IMR-90 (cell line): ENCODE results near the gene INCA1. TPM values are rescaled to one million over a fixed set of nuclear protein-coding genes. Genes with fewer than 3 reads are reported as not detected.

Experiments used
- ATAC-seq: fragments of 200-7000 bp; cut with Tn5 transposase; 2 replicates; pipeline ENCODE4 v1.9.1; 2020; ENCODE audit warnings: low read depth, mild to moderate bottlenecking, moderate library complexity
- BruUV-seq: library from RNA; stranded (reverse); fragments of 400-500 nt; replicated peaks from 2 replicates; lab custom pipeline; 2021; lab: Mats Ljungman, UMichigan
- CTCF ChIA-PET: fragments of 300-600 bp; formaldehyde crosslinking; extraction: SDS; loops from one replicate; lab custom pipeline; 2021; ENCODE audit warnings: antibody characterized with exemption; lab: Yijun Ruan, JAX
- POLR2A ChIA-PET: fragments of 300-600 bp; sonication (Branson Sonifier 250); formaldehyde crosslinking; loops from one replicate; lab custom pipeline; 2022; ENCODE audit warnings: antibody characterized with exemption; ENCODE audit not compliant: unreplicated experiment; lab: Charles Lee
- DNase-seq: peaks from one replicate; pipeline ENCODE4 v3.0.0; 2013
- H2AFZ ChIP-seq: replicated peaks from 2 replicates; pipeline ENCODE3; 2013; ENCODE audit warnings: low read length, mild to moderate bottlenecking; ENCODE audit not compliant: poor library complexity
- H2AK5ac ChIP-seq: 2 replicates; pipeline ENCODE4 v1.6.1; 2013; ENCODE audit warnings: low read depth, low read length, inconsistent platforms
- H2AK9ac ChIP-seq: replicated peaks from 2 replicates; pipeline ENCODE3; 2013; ENCODE audit warnings: mild to moderate bottlenecking, low read depth, low read length, moderate library complexity; ENCODE audit not compliant: poor library complexity
- H2BK120ac ChIP-seq: 2 replicates; pipeline ENCODE4 v1.6.1; 2013; ENCODE audit warnings: low read depth, low read length, inconsistent platforms
- H2BK15ac ChIP-seq: 3 replicates; pipeline ENCODE4 v1.6.1; 2013; ENCODE audit warnings: low read depth, low read length, inconsistent platforms
- H2BK20ac ChIP-seq: 2 replicates; pipeline ENCODE4 v1.6.1; 2013; ENCODE audit warnings: low read depth, mild to moderate bottlenecking, inconsistent platforms, low read length, moderate library complexity
- H2BK5ac ChIP-seq: 2 replicates; pipeline ENCODE4 v1.6.1; 2013; ENCODE audit warnings: mild to moderate bottlenecking, low read depth, low read length, inconsistent platforms; ENCODE audit not compliant: poor library complexity, severe bottlenecking
- H3K14ac ChIP-seq: replicated peaks from 2 replicates; pipeline ENCODE4 v1.6.1; 2013; ENCODE audit warnings: low read depth, low read length, inconsistent platforms
- H3K18ac ChIP-seq: 2 replicates; pipeline ENCODE4 v1.6.1; 2013; ENCODE audit warnings: low read depth, low read length, control low read depth
- H3K23ac ChIP-seq: 2 replicates; pipeline ENCODE4 v1.6.1; 2013; ENCODE audit warnings: low read depth, low read length, inconsistent platforms
- H3K27ac ChIP-seq: 2 replicates; pipeline ENCODE4 v1.5.1; 2013; ENCODE audit warnings: mild to moderate bottlenecking, control low read depth, low read length; ENCODE audit not compliant: insufficient read depth
- H3K27me3 ChIP-seq: 2 replicates; pipeline ENCODE4 v1.6.1; 2013; ENCODE audit warnings: low read length; ENCODE audit not compliant: control insufficient read depth, insufficient read depth
- H3K36me3 ChIP-seq: 2 replicates; pipeline ENCODE4 v1.6.1; 2013; ENCODE audit warnings: low read length, mixed read lengths; ENCODE audit not compliant: control insufficient read depth, insufficient read depth
- H3K4ac ChIP-seq: 2 replicates; pipeline ENCODE4 v1.6.1; 2013; ENCODE audit warnings: low read depth, low read length, inconsistent platforms
- H3K4me1 ChIP-seq: 2 replicates; pipeline ENCODE4 v1.6.1; 2013; ENCODE audit warnings: low read length, mixed read lengths; ENCODE audit not compliant: control insufficient read depth, insufficient read depth
- H3K4me2 ChIP-seq: 2 replicates; pipeline ENCODE4 v1.6.1; 2013; ENCODE audit warnings: low read depth, mild to moderate bottlenecking, control low read depth, low read length, moderate library complexity
- H3K4me3 ChIP-seq: 2 replicates; pipeline ENCODE4 v1.5.1; 2013; ENCODE audit warnings: low read depth, mild to moderate bottlenecking, control low read depth, low read length, moderate library complexity; ENCODE audit not compliant: insufficient read depth
- H3K56ac ChIP-seq: 2 replicates; pipeline ENCODE4 v1.6.1; 2013; ENCODE audit warnings: low read length, inconsistent platforms; ENCODE audit not compliant: insufficient read depth; ENCODE audit errors: extremely low read depth
- H3K79me1 ChIP-seq, 2 experiments: 2 replicates each; pipeline ENCODE4 v1.6.1; 2013; ENCODE audit warnings: low read length in 2 of 2, inconsistent platforms in 1 of 2, low read depth in 1 of 2
- H3K9ac ChIP-seq: 2 replicates; pipeline ENCODE4 v1.6.1; 2013; ENCODE audit warnings: low read depth, low read length, control low read depth
- H3K9me1 ChIP-seq: 2 replicates; pipeline ENCODE4 v1.6.1; 2013; ENCODE audit warnings: low read length, inconsistent platforms; ENCODE audit not compliant: insufficient read depth
- H3K9me3 ChIP-seq: 2 replicates; pipeline ENCODE4 v1.6.1; 2013; ENCODE audit warnings: low read length; ENCODE audit not compliant: control insufficient read depth, insufficient read depth
- H4K20me1 ChIP-seq: 2 replicates; pipeline ENCODE4 v1.6.1; 2013; ENCODE audit warnings: low read length, inconsistent platforms; ENCODE audit not compliant: insufficient read depth
- H4K5ac ChIP-seq: 2 replicates; pipeline ENCODE4 v1.6.1; 2013; ENCODE audit warnings: mild to moderate bottlenecking, low read depth, low read length, control low read depth
- H4K8ac ChIP-seq, 2 experiments: 2 replicates each; pipeline ENCODE4 v1.6.1; 2013; ENCODE audit warnings: low read depth in 2 of 2, low read length in 2 of 2, control low read depth in 1 of 2, inconsistent platforms in 1 of 2
- H4K91ac ChIP-seq: 2 replicates; pipeline ENCODE4 v1.6.1; 2013; ENCODE audit warnings: low read depth, low read length, inconsistent platforms; ENCODE audit not compliant: insufficient read depth
- BHLHE40 ChIP-seq: fragments of 150-350 bp; IDR thresholded peaks from 2 replicates; pipeline ENCODE4 v1.6.1; 2016; ENCODE audit warnings: mild to moderate bottlenecking, low read depth, low read length
- CHD1 ChIP-seq: IDR thresholded peaks from 2 replicates; pipeline ENCODE4 v1.6.1; 2012; ENCODE audit warnings: low read depth, low read length, improper control_type of control experiment
- FOS ChIP-seq: fragments of 150-350 bp; IDR thresholded peaks from 2 replicates; pipeline ENCODE4 v1.6.1; 2016; ENCODE audit warnings: low read depth, low read length
- MAZ ChIP-seq: IDR thresholded peaks from 2 replicates; pipeline ENCODE4 v1.6.1; 2012; ENCODE audit warnings: low read depth, mild to moderate bottlenecking, low read length, improper control_type of control experiment, moderate library complexity, borderline replicate concordance
- MXI1 ChIP-seq: IDR thresholded peaks from 2 replicates; pipeline ENCODE4 v1.6.1; 2012; ENCODE audit warnings: low read depth, mild to moderate bottlenecking, low read length, moderate library complexity, borderline replicate concordance
- NFE2L2 ChIP-seq: fragments of 150-350 bp; IDR thresholded peaks from 2 replicates; pipeline ENCODE4 v1.6.1; 2016; ENCODE audit warnings: low read depth, mild to moderate bottlenecking, low read length
- RAD21 ChIP-seq: IDR thresholded peaks from 2 replicates; pipeline ENCODE4 v1.6.1; 2012; ENCODE audit warnings: low read length, improper control_type of control experiment
- RCOR1 ChIP-seq: IDR thresholded peaks from 2 replicates; pipeline ENCODE4 v1.6.1; 2012; ENCODE audit warnings: mild to moderate bottlenecking, low read length, improper control_type of control experiment; ENCODE audit not compliant: insufficient replicate concordance
- RFX5 ChIP-seq: IDR thresholded peaks from 2 replicates; pipeline ENCODE4 v1.8.0; 2012; ENCODE audit warnings: low read depth, mild to moderate bottlenecking, low read length, moderate library complexity
- SMC3 ChIP-seq: fragments of 150-350 bp; IDR thresholded peaks from 2 replicates; pipeline ENCODE4 v1.6.1; 2016; ENCODE audit warnings: low read depth, mild to moderate bottlenecking, antibody characterized with exemption, low read length, moderate library complexity
- WGBS, 2 experiments: methylation state at CpG; one replicate each; pipeline versions ENCODE4 v1.1.5 to v1.1.7; 2013; ENCODE audit warnings: missing lambda C conversion rate in 2 of 2; ENCODE audit not compliant: insufficient read length in 1 of 2; ENCODE audit errors: extremely low coverage in 2 of 2; 5-methylcytosine and 5-hydroxymethylcytosine counted together
- dilution Hi-C: fragments of 300-500 bp; cut with HindIII; formaldehyde crosslinking; loops from one replicate; pipeline ENCODE4 v1.14.3; 2018; ENCODE audit warnings: low sequenced_read_pairs; ENCODE audit not compliant: unreplicated experiment
- in situ Hi-C: fragments of 300-500 bp; cut with MboI; formaldehyde crosslinking; loops from 3 replicates; pipeline ENCODE4 v1.14.3; 2019; ENCODE audit warnings: low sequenced_read_pairs, inconsistent platforms, mixed read lengths
- intact Hi-C: fragments of 100-400 bp; cut with micrococcal nuclease; formaldehyde crosslinking; loops from 2 replicates; pipeline ENCODE4 v1.10.0; 2022
- polyA plus RNA-seq, 3 experiments: library from polyadenylated mRNA; depleted of rRNA; stranded (reverse); fragments of >200 nt; gene quantifications; 2 replicates each; pipeline ENCODE4 v1.2.3, GENCODE V29; 2012; ENCODE audit warnings: low replicate concordance in 1 of 3
- total RNA-seq: library from RNA; depleted of rRNA; stranded (reverse); fragments of >200 nt; gene quantifications from 2 replicates; pipeline ENCODE4 v1.2.3, GENCODE V29; 2012
- TF ChIP-seq, protein P1 (sequence below): fragments of 150-350 bp; IDR thresholded peaks from 2 replicates; pipeline ENCODE4 v1.6.1; 2016; ENCODE audit warnings: low read depth, mild to moderate bottlenecking, low read length, moderate library complexity, borderline replicate concordance
- TF ChIP-seq, protein P2 (sequence below): conservative IDR thresholded peaks from 2 replicates; pipeline ENCODE4 v1.5.1; 2012; ENCODE audit warnings: mild to moderate bottlenecking, low read depth, low read length, improper control_type of control experiment

The INCA1 gene
- total and polyA plus RNA-seq, 2 of the 4 experiments (the other 2 are of a cell fraction), result 0.18 to 0.51 TPM

DNA sequence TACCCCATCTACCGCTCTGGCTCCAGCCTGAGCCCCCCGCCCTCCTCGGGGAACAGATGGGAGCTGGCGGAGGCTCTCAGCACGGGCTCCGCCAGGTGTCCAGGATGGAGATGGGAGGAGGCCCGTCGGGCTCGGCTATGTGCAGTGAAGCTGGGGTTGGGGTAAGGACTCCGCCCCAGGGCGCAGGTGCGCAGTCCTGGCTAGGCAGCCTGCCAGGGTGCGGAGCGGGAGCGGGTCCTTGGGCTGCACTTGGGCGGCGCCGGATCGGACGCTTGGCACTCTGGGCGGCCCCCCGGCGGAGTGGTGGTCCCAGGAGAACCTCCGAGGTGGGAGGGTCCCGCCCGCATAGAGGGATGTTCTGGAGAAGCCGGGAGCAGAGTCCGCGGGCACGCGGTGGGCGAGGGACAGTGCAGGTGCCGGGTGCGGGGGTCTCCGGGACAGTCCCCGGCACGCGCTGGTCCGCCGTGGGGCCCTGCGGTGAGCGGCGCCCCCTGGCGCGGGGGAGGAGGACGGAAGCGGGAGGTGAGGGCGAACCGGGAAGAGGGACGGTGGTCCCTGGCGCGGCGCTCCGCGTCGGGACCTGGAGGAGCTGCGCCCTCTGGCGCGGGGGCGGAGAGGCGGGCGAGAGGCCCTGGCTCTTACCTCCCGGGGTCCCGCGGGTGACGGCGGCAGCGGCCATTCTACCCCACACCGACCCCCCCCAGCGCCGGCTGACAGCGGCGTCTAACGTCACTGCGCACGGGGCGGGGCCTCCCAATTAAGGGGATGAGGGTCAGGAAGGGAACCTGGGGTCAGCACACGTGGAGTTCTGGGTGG is 10.2 kb downstream of the INCA1 start, which contains the start of gene CAMTA2 (continued):
- TF ChIP-seq FOS, result no peak
- no peak for TF ChIP-seq RFX5
- TF ChIP-seq SMC3, result peak; percentile 29; the same call in 1 of the 2 replicates

DNA sequence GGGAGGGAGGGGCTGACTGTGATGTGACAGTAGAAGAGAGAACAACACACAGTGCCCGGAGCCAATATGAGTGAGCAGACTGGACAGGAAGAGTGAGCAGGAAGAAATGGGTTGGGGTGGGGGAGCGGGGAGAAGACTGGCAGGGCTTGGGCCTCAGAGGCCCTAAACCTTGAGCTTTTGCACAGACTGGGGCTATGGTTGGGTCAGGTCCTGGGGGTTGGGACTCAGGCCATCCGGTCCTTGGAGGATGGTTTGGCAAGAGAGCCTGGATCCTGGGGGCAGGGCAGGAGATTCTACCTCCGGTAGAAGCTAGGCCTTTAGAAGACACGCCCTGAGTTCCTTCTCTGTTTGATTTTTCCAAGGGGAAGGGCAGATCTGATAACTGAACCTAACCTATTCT is 10.9 kb downstream of the INCA1 start:
- Histone ChIP-seq H2BK15ac (no peak overlapping the region; the same call in 2 of the 3 replicates), H2BK20ac (no peak overlapping the region), H4K20me1 (no peaks in the 10 kb centered on the region), H3K14ac (peak overlapping the region; percentile 81), H2BK5ac (peak overlapping the region; percentile 84), H3K4me2 (peak overlapping the region; percentile 91), H2AFZ (peak overlapping the region; percentile 99), H3K4ac (peak overlapping the region; percentile 83), H4K8ac (peak overlapping the region; percentile 93 to 97; a peak in 2 of 4 replicates), H2AK5ac (peak overlapping the region; percentile 90), H2AK9ac (peak overlapping the region; percentile 100), H3K23ac (peak overlapping the region; percentile 56; the same call in 1 of the 2 replicates), H3K36me3 (peaks cover 11% of the 10 kb centered on the region), H3K9me1 (peaks cover 21% of the 10 kb centered on the region), H4K91ac (peak overlapping the region; percentile 11), H3K79me1 (peaks cover 17 to 54% of the 10 kb centered on the region in 2 experiments; a peak in 3 of 4 replicates), H2BK120ac (no peak overlapping the region), H3K9ac (peak overlapping the region; percentile 82), H3K4me1 (peaks cover 7% of the 10 kb centered on the region), H3K9me3 (no peaks in the 10 kb centered on the region), H3K27me3 (no peaks in the 10 kb centered on the region), H3K27ac (peak overlapping the region; percentile 58; the same call in 1 of the 2 replicates), H3K18ac (no peak overlapping the region), H3K4me3 (peak overlapping the region; percentile 72), H3K56ac (peak overlapping the region; percentile 24; the same call in 1 of the 2 replicates), H4K5ac (peak overlapping the region; percentile 59)
- ChIA-PET POLR2A (no interaction called here), CTCF (interaction anchor here (1.0 to 2.1 kb wide), 2 partner anchors 11 to 19 kb away, joined by 3 to 11 read pairs; partner anchors contain the start of genes INCA1, KIF1C and SPAG7)
- ATAC-seq (no peak), DNase-seq (no peak)
- BruUV-seq, result no TSS peak
- in situ Hi-C loops (no loop called here), dilution Hi-C loops (no loop called here), intact Hi-C loops (loop anchor here (1.0 kb wide), 1 partner anchor 77 kb away; no protein-coding TSS in a partner anchor)
- 29% methylated on average over 1 of the region's 5 CpGs; no CpG with 5 or more reads in 1 of the 2 experiments for WGBS, 2 experiments
- TF ChIP-seq BHLHE40, result no peak
- no peak for TF ChIP-seq RCOR1
- no peak for TF ChIP-seq SMC3
- TF ChIP-seq MXI1, result no peak
- no peak for TF ChIP-seq CHD1
- TF ChIP-seq, protein P1, sequence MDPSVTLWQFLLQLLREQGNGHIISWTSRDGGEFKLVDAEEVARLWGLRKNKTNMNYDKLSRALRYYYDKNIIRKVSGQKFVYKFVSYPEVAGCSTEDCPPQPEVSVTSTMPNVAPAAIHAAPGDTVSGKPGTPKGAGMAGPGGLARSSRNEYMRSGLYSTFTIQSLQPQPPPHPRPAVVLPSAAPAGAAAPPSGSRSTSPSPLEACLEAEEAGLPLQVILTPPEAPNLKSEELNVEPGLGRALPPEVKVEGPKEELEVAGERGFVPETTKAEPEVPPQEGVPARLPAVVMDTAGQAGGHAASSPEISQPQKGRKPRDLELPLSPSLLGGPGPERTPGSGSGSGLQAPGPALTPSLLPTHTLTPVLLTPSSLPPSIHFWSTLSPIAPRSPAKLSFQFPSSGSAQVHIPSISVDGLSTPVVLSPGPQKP, result no peak
- no peak for TF ChIP-seq MAZ
- TF ChIP-seq, protein P2, sequence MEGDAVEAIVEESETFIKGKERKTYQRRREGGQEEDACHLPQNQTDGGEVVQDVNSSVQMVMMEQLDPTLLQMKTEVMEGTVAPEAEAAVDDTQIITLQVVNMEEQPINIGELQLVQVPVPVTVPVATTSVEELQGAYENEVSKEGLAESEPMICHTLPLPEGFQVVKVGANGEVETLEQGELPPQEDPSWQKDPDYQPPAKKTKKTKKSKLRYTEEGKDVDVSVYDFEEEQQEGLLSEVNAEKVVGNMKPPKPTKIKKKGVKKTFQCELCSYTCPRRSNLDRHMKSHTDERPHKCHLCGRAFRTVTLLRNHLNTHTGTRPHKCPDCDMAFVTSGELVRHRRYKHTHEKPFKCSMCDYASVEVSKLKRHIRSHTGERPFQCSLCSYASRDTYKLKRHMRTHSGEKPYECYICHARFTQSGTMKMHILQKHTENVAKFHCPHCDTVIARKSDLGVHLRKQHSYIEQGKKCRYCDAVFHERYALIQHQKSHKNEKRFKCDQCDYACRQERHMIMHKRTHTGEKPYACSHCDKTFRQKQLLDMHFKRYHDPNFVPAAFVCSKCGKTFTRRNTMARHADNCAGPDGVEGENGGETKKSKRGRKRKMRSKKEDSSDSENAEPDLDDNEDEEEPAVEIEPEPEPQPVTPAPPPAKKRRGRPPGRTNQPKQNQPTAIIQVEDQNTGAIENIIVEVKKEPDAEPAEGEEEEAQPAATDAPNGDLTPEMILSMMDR, result no peak
- TF ChIP-seq RAD21, result no peak
- TF ChIP-seq NFE2L2, result no peak
- no peak for TF ChIP-seq FOS
